HCT116 (cell line): ENCODE results near the gene SLC12A7. TPM values are rescaled to one million over a fixed set of nuclear protein-coding genes. Genes with fewer than 3 reads are reported as not detected.

Experiments
- ATAC-seq: fragments of 200-7000 bp; cut with Tn5 transposase; 2 replicates; pipeline ENCODE4 v1.9.1; 2020; ENCODE audit warnings: mild to moderate bottlenecking, moderate library complexity
- BruUV-seq: library from RNA; stranded (reverse); fragments of 400-500 nt; replicated peaks from 2 replicates; lab custom pipeline; 2021; lab: Mats Ljungman, UMichigan
- CTCF ChIA-PET: fragments of 300-600 bp; sonication (Branson Sonifier 250); formaldehyde crosslinking; loops from one replicate; lab custom pipeline; 2021; ENCODE audit warnings: antibody characterized with exemption; lab: Charles Lee
- POLR2A ChIA-PET: fragments of 300-600, 350-600 bp; sonication (Branson Sonifier 250); formaldehyde crosslinking; loops from one replicate; lab custom pipeline; 2021; ENCODE audit warnings: antibody characterized with exemption; lab: Charles Lee
- RAD21 ChIA-PET, 2 experiments: fragments of 300-600 bp; sonication (Branson Sonifier 250); formaldehyde crosslinking; loops; one replicate each; lab custom pipeline; 2023; ENCODE audit warnings: low total read pairs in 2 of 2; ENCODE audit not compliant: uncharacterized antibody in 2 of 2, unreplicated experiment in 2 of 2, low non-redundant PET in 1 of 2; lab: Charles Lee
- DNase-seq: peaks from one replicate; pipeline ENCODE4 v3.0.0-alpha.2; 2010; ENCODE audit warnings: low read depth, low spot score
- H2AFZ ChIP-seq: fragments of 200-600 bp; shearing (Covaris generic), sonication (generic); 2 replicates; pipeline ENCODE4 v1.6.1; 2017; ENCODE audit warnings: low read depth, mixed run types, mixed read lengths, antibody characterized with exemption, low read length; ENCODE audit not compliant: poor library complexity, severe bottlenecking
- H3K27ac ChIP-seq: 2 replicates; pipeline ENCODE4 v1.5.1; 2012; ENCODE audit warnings: low read depth, low read length
- H3K27me3 ChIP-seq: fragments of 200-600 bp; sonication (generic); 2 replicates; pipeline ENCODE4 v1.6.1; 2016; ENCODE audit warnings: mixed run types, low read length, mixed read lengths; ENCODE audit not compliant: insufficient read depth
- H3K36me3 ChIP-seq, 2 experiments: fragments of 200-500 bp in 1 of 2; fragments of 200-600 bp in 1 of 2; sonication (Bioruptor generic) in 1 of 2; sonication (generic) in 1 of 2; 2 replicates each; pipeline versions ENCODE4 v1.5.1 to v1.6.1; 2014 to 2016; ENCODE audit warnings: low read length in 2 of 2, inconsistent platforms in 1 of 2, mixed read lengths in 1 of 2, mixed run types in 1 of 2; ENCODE audit not compliant: insufficient read depth in 2 of 2, control insufficient read depth in 1 of 2
- H3K4me1 ChIP-seq, 2 experiments: fragments of 200-600 bp in 1 of 2; sonication (generic) in 1 of 2; 2 replicates each; pipeline versions ENCODE4 v1.5.1 to v1.6.1; 2012 to 2017; ENCODE audit warnings: low read length in 2 of 2, inconsistent platforms in 1 of 2, mild to moderate bottlenecking in 1 of 2, mixed read lengths in 1 of 2, mixed run types in 1 of 2, moderate library complexity in 1 of 2; ENCODE audit not compliant: insufficient read depth in 2 of 2, control insufficient read depth in 1 of 2
- H3K4me2 ChIP-seq: fragments of 200-600 bp; sonication (generic); 2 replicates; pipeline ENCODE4 v1.6.1; 2017; ENCODE audit warnings: mixed run types, low read length, mixed read lengths
- H3K4me3 ChIP-seq, 2 experiments: fragments of 200-600 bp in 1 of 2; sonication (generic) in 1 of 2; replicated peaks in 1 of 2; 2 replicates each; pipeline ENCODE4 v1.5.1; 2011 to 2016; ENCODE audit warnings: low read length in 2 of 2, control low read depth in 1 of 2, low read depth in 1 of 2, mild to moderate bottlenecking in 1 of 2, mixed read lengths in 1 of 2, mixed run types in 1 of 2
- H3K79me2 ChIP-seq: fragments of 200-600 bp; sonication (generic); 2 replicates; pipeline ENCODE4 v1.6.1; 2017; ENCODE audit warnings: mild to moderate bottlenecking, mixed run types, low read length, moderate library complexity, mixed read lengths; ENCODE audit not compliant: insufficient read depth
- H3K9ac ChIP-seq: fragments of 200-600 bp; sonication (generic); 2 replicates; pipeline ENCODE4 v1.6.1; 2016; ENCODE audit warnings: low read length, mixed read lengths
- H3K9me2 ChIP-seq: fragments of 200-600 bp; sonication (generic), shearing (Covaris generic); 2 replicates; pipeline ENCODE4 v1.6.1; 2017; ENCODE audit warnings: mixed run types, mild to moderate bottlenecking, moderate library complexity; ENCODE audit not compliant: insufficient read depth
- H3K9me3 ChIP-seq, 2 experiments: fragments of 200-500 bp in 1 of 2; fragments of 200-600 bp in 1 of 2; sonication (Bioruptor generic) in 1 of 2; sonication (generic) in 1 of 2; 2 replicates each; pipeline ENCODE4 v1.6.1; 2014 to 2017; ENCODE audit warnings: low read length in 2 of 2, mixed read lengths in 2 of 2, inconsistent platforms in 1 of 2, low read depth in 1 of 2, mild to moderate bottlenecking in 1 of 2, mixed run types in 1 of 2, moderate library complexity in 1 of 2; ENCODE audit not compliant: control insufficient read depth in 1 of 2, insufficient read depth in 1 of 2
- H4K20me1 ChIP-seq: fragments of 200-600 bp; sonication (generic), shearing (Covaris generic); 2 replicates; pipeline ENCODE4 v1.6.1; 2017; ENCODE audit warnings: mixed run types, mild to moderate bottlenecking, moderate library complexity; ENCODE audit not compliant: insufficient read depth
- CBX3 ChIP-seq: IDR thresholded peaks from 2 replicates; pipeline ENCODE4 v1.6.1; 2012; ENCODE audit warnings: low read depth
- EGR1 ChIP-seq: IDR thresholded peaks from 2 replicates; pipeline ENCODE4 v1.6.1; 2012; ENCODE audit warnings: low read depth
- EZH2phosphoT487 ChIP-seq: fragments of 200-600 bp; IDR thresholded peaks from 2 replicates; pipeline ENCODE4 v1.6.1; 2018; ENCODE audit warnings: antibody characterized with exemption, borderline replicate concordance
- FOSL1 ChIP-seq: IDR thresholded peaks from 2 replicates; pipeline ENCODE4 v1.6.1; 2012; ENCODE audit warnings: low read depth
- SIN3A ChIP-seq: IDR thresholded peaks from 2 replicates; pipeline ENCODE4 v1.6.1; 2012; ENCODE audit warnings: low read depth
- SP1 ChIP-seq: IDR thresholded peaks from 2 replicates; pipeline ENCODE4 v1.6.1; 2012; ENCODE audit warnings: low read depth
- SRF ChIP-seq: IDR thresholded peaks from 2 replicates; pipeline ENCODE4 v1.6.1; 2012; ENCODE audit warnings: low read depth
- ZFX ChIP-seq: fragments of 450-650 bp; IDR thresholded peaks from 2 replicates; pipeline ENCODE4 v1.6.1; 2017
- ZNF274 ChIP-seq: fragments of 200-500 bp; sonication (Bioruptor generic); IDR thresholded peaks from 2 replicates; pipeline ENCODE4 v1.6.1; 2014; ENCODE audit warnings: mild to moderate bottlenecking, low read depth, low read length, inconsistent platforms
- intact Hi-C: fragments of 100-400 bp; cut with micrococcal nuclease; formaldehyde crosslinking; loops from 2 replicates; pipeline ENCODE4 v1.10.0; 2022
- total RNA-seq: library from RNA; stranded (reverse); gene quantifications from one replicate; pipeline ENCODE4 v1.2.1, GENCODE V29; 2021; ENCODE audit not compliant: unreplicated experiment
- TF ChIP-seq, protein P1 (sequence below), 3 experiments: fragments of 200-600 bp in 1 of 3; sonication (generic) in 1 of 3; IDR thresholded peaks in 2 of 3; conservative IDR thresholded peaks in 1 of 3; 2 replicates each; pipeline ENCODE4 v1.5.1; 2012 to 2017; ENCODE audit warnings: low read depth in 2 of 3, low read length in 2 of 3, antibody characterized with exemption in 1 of 3, borderline replicate concordance in 1 of 3, control low read depth in 1 of 3, mild to moderate bottlenecking in 1 of 3, mixed read lengths in 1 of 3, mixed run types in 1 of 3, moderate library complexity in 1 of 3; ENCODE audit not compliant: insufficient read depth in 1 of 3
- TF ChIP-seq, protein P2 (sequence below): IDR thresholded peaks from 2 replicates; pipeline ENCODE4 v1.6.1; 2011; ENCODE audit warnings: mild to moderate bottlenecking, low read length, moderate library complexity; ENCODE audit not compliant: insufficient replicate concordance; ENCODE audit errors: extremely low read depth
- TF ChIP-seq, protein P3 (sequence below): IDR thresholded peaks from 2 replicates; pipeline ENCODE4 v1.6.1; 2012

SLC12A7 gene
- total RNA-seq, 1 experiment from 2014 or later = 29.6 TPM

DNA sequence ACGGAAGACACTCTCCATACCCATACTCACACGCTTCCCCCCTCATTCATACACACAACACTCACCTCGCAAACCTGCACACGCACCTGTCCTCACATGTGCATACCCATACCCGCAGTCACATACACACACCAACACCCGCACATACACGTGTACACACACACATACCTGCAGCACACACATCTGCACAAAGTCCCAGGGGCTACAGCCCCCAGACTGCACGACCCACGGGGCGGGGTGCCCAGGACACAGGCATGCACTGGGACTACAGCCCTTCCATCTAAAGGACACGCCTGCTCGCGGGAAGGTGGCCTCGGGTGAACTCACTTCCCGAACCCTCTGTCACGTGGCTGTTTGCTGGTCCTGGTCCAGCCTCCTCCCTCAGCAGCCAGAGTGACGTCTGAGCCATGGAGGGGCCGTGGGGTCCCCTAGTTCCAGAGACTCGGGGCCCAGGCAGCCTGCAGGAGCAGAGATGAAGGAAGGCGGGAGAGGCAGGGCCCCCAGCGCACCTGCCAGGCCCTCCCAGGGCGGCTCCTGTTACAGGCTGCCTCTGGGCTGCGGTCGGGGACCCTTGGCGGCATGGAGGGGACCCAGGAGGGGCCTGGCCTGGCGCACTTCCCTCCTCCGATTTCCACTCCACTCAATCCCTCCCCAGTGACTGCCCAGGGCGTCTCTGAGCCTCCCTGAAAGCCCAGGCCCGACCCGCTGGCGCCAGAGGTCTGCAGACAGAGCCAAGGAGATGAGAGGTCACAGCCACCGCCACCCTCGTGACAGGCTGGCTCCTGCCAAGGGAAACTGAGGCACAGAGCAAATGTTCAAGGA lies 8.1 kb downstream of the SLC12A7 start:
- H3K27me3 ChIP-seq = no peaks in the 10 kb centered on the region
- no peak overlapping the region for H3K4me2 ChIP-seq
- ChIA-PET CTCF (no interaction called here), RAD21 (no interaction called here), POLR2A (no interaction called here)
- H3K36me3 ChIP-seq = no peaks in the 10 kb centered on the region
- BruUV-seq = no TSS peak
- no peak overlapping the region for H3K9ac ChIP-seq
- H3K4me3 ChIP-seq = no peak overlapping the region
- no peak overlapping the region for H2AFZ ChIP-seq
- no peaks in the 10 kb centered on the region for H3K9me2 ChIP-seq
- DNase-seq = no peak
- H3K9me3 ChIP-seq = no peaks in the 10 kb centered on the region
- TF ChIP-seq, protein P1, sequence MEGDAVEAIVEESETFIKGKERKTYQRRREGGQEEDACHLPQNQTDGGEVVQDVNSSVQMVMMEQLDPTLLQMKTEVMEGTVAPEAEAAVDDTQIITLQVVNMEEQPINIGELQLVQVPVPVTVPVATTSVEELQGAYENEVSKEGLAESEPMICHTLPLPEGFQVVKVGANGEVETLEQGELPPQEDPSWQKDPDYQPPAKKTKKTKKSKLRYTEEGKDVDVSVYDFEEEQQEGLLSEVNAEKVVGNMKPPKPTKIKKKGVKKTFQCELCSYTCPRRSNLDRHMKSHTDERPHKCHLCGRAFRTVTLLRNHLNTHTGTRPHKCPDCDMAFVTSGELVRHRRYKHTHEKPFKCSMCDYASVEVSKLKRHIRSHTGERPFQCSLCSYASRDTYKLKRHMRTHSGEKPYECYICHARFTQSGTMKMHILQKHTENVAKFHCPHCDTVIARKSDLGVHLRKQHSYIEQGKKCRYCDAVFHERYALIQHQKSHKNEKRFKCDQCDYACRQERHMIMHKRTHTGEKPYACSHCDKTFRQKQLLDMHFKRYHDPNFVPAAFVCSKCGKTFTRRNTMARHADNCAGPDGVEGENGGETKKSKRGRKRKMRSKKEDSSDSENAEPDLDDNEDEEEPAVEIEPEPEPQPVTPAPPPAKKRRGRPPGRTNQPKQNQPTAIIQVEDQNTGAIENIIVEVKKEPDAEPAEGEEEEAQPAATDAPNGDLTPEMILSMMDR (IDR thresholded peaks at IDR 0.05 in 2 of 3, conservative IDR thresholded peaks at IDR 0.05 in 1 of 3; ENCODE audit: borderline replicate concordance in 1 of 3, insufficient read depth in 1 of 3, low read depth in 2 of 3, low read length in 2 of 3) = no peak
- TF ChIP-seq SRF (no peak), CBX3 (no peak), EZH2phosphoT487 (no peak), SP1 (no peak), EGR1 (no peak), ZFX (no peak), FOSL1 (no peak), ZNF274 (no peak), SIN3A (no peak)
- TF ChIP-seq, protein P2, sequence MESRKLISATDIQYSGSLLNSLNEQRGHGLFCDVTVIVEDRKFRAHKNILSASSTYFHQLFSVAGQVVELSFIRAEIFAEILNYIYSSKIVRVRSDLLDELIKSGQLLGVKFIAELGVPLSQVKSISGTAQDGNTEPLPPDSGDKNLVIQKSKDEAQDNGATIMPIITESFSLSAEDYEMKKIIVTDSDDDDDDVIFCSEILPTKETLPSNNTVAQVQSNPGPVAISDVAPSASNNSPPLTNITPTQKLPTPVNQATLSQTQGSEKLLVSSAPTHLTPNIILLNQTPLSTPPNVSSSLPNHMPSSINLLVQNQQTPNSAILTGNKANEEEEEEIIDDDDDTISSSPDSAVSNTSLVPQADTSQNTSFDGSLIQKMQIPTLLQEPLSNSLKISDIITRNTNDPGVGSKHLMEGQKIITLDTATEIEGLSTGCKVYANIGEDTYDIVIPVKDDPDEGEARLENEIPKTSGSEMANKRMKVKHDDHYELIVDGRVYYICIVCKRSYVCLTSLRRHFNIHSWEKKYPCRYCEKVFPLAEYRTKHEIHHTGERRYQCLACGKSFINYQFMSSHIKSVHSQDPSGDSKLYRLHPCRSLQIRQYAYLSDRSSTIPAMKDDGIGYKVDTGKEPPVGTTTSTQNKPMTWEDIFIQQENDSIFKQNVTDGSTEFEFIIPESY = no peak
- TF ChIP-seq, protein P3, sequence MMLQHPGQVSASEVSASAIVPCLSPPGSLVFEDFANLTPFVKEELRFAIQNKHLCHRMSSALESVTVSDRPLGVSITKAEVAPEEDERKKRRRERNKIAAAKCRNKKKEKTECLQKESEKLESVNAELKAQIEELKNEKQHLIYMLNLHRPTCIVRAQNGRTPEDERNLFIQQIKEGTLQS = no peak
- ATAC-seq = no peak
- H3K27ac ChIP-seq = no peak overlapping the region
- no peaks in the 10 kb centered on the region for H3K4me1 ChIP-seq
- intact Hi-C loops = no loop called here
- no peaks in the 10 kb centered on the region for H4K20me1 ChIP-seq
- peaks cover 33% of the 10 kb centered on the region; the same call in 1 of the 2 replicates for H3K79me2 ChIP-seq
